Endothelial cell of umbilical vein (primary cell): ENCODE data around the gene KHDC3L.

Experiments used
- CTCF ChIP-seq, 2 donors: IDR thresholded peaks; 1 replicate in 1 of 2; 2 replicates in 1 of 2; pipeline ENCODE4 v1.5.1; 2011; ENCODE audit warnings: low read length in 2 of 2, mild to moderate bottlenecking in 2 of 2, moderate library complexity in 2 of 2, control low read depth in 1 of 2, inconsistent platforms in 1 of 2, low read depth in 1 of 2; ENCODE audit not compliant: insufficient read depth in 1 of 2; ENCODE audit errors: extremely low read depth in 1 of 2
- EZH2 ChIP-seq: IDR thresholded peaks from 2 replicates; pipeline ENCODE4 v1.6.1; 2012; ENCODE audit warnings: borderline replicate concordance, low read depth, mild to moderate bottlenecking, moderate library complexity, low read length, inconsistent platforms; ENCODE audit not compliant: severe bottlenecking
- POLR2A ChIP-seq: IDR thresholded peaks from 2 replicates; pipeline ENCODE4 v1.6.1; 2012; ENCODE audit warnings: low read depth, mild to moderate bottlenecking, control low read depth, low read length
- POLR2AphosphoS5 ChIP-seq: IDR thresholded peaks from 2 replicates; pipeline ENCODE4 v1.6.1; 2012; ENCODE audit warnings: low read depth, mild to moderate bottlenecking, control low read depth, low read length, moderate library complexity; ENCODE audit not compliant: insufficient read depth

GRCh38 chr6:73349311-73349710, 13.1 kb upstream of the KHDC3L start:
- TF ChIP-seq POLR2A (no peak), CTCF (IDR thresholded peaks at IDR 0.05; ENCODE audit: extremely low read depth in 1 of 2, insufficient read depth in 1 of 2, low read depth in 1 of 2, low read length in 2 of 2) (no peak), POLR2AphosphoS5 (no peak), EZH2 (no peak)
